Colonic mucosa (tissue), 4 donors: ENCODE measurements around the gene TMEM94. TPM values are rescaled to one million over a fixed set of nuclear protein-coding genes. Genes with fewer than 3 reads are reported as not detected.
"Not testable (repeated sequence)": the region's sequence is repeated elsewhere in the genome, so short reads cannot be mapped to it uniquely, and the experiment has no call there.

ENCODE experiments used
- DNase-seq: peaks from one replicate; pipeline ENCODE4 v3.0.0-alpha.2; 2020
- H3K27ac ChIP-seq: fragments of 200-600 bp; one replicate; pipeline ENCODE4 v1.8.0; 2021
- H3K27me3 ChIP-seq: fragments of 200-600 bp; one replicate; pipeline ENCODE4 v1.8.0; 2021
- H3K36me3 ChIP-seq: fragments of 200-600 bp; one replicate; pipeline ENCODE4 v1.8.0; 2021
- H3K4me1 ChIP-seq: fragments of 200-600 bp; one replicate; pipeline ENCODE4 v1.8.0; 2021; ENCODE audit warnings: mild to moderate bottlenecking
- H3K4me3 ChIP-seq: fragments of 200-600 bp; one replicate; pipeline ENCODE4 v1.8.0; 2021
- H3K9ac ChIP-seq, 2 donors: one replicate each; pipeline ENCODE4 v1.7.0; 2013; ENCODE audit warnings: control low read depth in 2 of 2, low read depth in 2 of 2, low read length in 2 of 2
- H3K9me3 ChIP-seq: fragments of 200-600 bp; one replicate; pipeline ENCODE4 v1.8.0; 2021
- CTCF ChIP-seq: fragments of 200-600 bp; IDR thresholded peaks from one replicate; pipeline ENCODE4 v1.8.0; 2022; ENCODE audit warnings: antibody characterized with exemption, mild to moderate bottlenecking
- intact Hi-C: fragments of 100-400 bp; cut with DNase I; formaldehyde crosslinking; loops from one replicate; pipeline ENCODE4 v1.14.1; 2022
- total RNA-seq, 2 donors: library from RNA; stranded (reverse); fragmentation: NEBNext Ultra II Directional in 1 of 2; extraction: Animal tissue kit (Norgen Biotek cat#: 25700) in 1 of 2; gene quantifications; one replicate each; pipeline ENCODE4 v1.2.1, GENCODE V29; 2021
- donor health status: healthy.
- donor health status: DM: no; HTN: no; CAD: no.
- donor health status: DM: no; HTN: no; CAD: no.

The TMEM94 gene
- total RNA-seq, 2 donors from 2014 or later, result 88.3 to 95.7 TPM

GRCh38 chr17:75454193-75454592, 2.2 kb upstream of the TMEM94 start:
- intact Hi-C loops, result no loop called here
- peak overlapping the region; percentile 75 for H3K27ac ChIP-seq
- DNase-seq, result no peak
- TF ChIP-seq CTCF, result no peak
- H3K27me3 ChIP-seq, result no peaks in the 10 kb centered on the region
- H3K4me1 ChIP-seq, result peaks cover 8% of the 10 kb centered on the region
- no peak overlapping the region for H3K4me3 ChIP-seq
- no peaks in the 10 kb centered on the region for H3K36me3 ChIP-seq
- no peak overlapping the region for H3K9ac ChIP-seq
- H3K9me3 ChIP-seq, result no peaks in the 10 kb centered on the region

GRCh38 chr17:75454672-75455071, 1.8 kb upstream of the TMEM94 start:
- DNase-seq, H3K27me3 ChIP-seq, H3K9me3 ChIP-seq, intact Hi-C loops, H3K4me1 ChIP-seq, H3K4me3 ChIP-seq, H3K27ac ChIP-seq, H3K9ac ChIP-seq, H3K36me3 ChIP-seq: not testable (repeated sequence)

- Histone ChIP-seq H3K9ac (peak overlapping the region; percentile 57 to 94), H3K27ac (peak overlapping the region; percentile 61), H3K4me3 (peak overlapping the region; percentile 87), H3K36me3 (no peaks in the 10 kb centered on the region), H3K4me1 (peaks cover 13% of the 10 kb centered on the region), H3K9me3 (no peaks in the 10 kb centered on the region), H3K27me3 (no peaks in the 10 kb centered on the region)
- TF ChIP-seq CTCF, result no peak
- intact Hi-C loops, result no loop called here
- DNase-seq, result no peak
These were observed 407 bp upstream of the TMEM94 start for GRCh38 chr17:75456039-75456416.

GRCh38 chr17:75457047-75457654, 716 bp downstream of the TMEM94 start:
- peak overlapping the region; percentile 94 to 99 for H3K9ac ChIP-seq
- H3K27ac ChIP-seq, result peak overlapping the region; percentile 61
- intact Hi-C loops, result no loop called here
- no peak for TF ChIP-seq CTCF
- H3K4me1 ChIP-seq, result peaks cover 13% of the 10 kb centered on the region
- H3K9me3 ChIP-seq, result no peaks in the 10 kb centered on the region
- no peaks in the 10 kb centered on the region for H3K27me3 ChIP-seq
- DNase-seq, result peak; percentile 52
- no peaks in the 10 kb centered on the region for H3K36me3 ChIP-seq
- H3K4me3 ChIP-seq, result peak overlapping the region; percentile 87

- Histone ChIP-seq H3K4me3 (no peak overlapping the region), H3K36me3 (no peaks in the 10 kb centered on the region), H3K9ac (peak overlapping the region; percentile 46 to 48), H3K4me1 (peaks cover 13% of the 10 kb centered on the region), H3K9me3 (no peaks in the 10 kb centered on the region), H3K27me3 (no peaks in the 10 kb centered on the region), H3K27ac (peak overlapping the region; percentile 72)
- TF ChIP-seq CTCF, result no peak
- intact Hi-C loops, result no loop called here
- DNase-seq, result no peak
These were observed 2.8 kb downstream of the TMEM94 start for GRCh38 chr17:75459246-75459589.

GRCh38 chr17:75459590-75460267, 3.3 kb downstream of the TMEM94 start:
- Histone ChIP-seq H3K36me3 (no peaks in the 10 kb centered on the region), H3K27me3 (no peaks in the 10 kb centered on the region), H3K9ac (peak overlapping the region; percentile 39 to 48), H3K27ac (peak overlapping the region; percentile 72), H3K4me1 (peaks cover 13% of the 10 kb centered on the region), H3K4me3 (no peak overlapping the region), H3K9me3 (no peaks in the 10 kb centered on the region)
- no peak for TF ChIP-seq CTCF
- intact Hi-C loops, result no loop called here
- peak; percentile 81 for DNase-seq
